GM12878 (cell line): ENCODE results near the gene EPB41L2. TPM values are rescaled to one million over a fixed set of nuclear protein-coding genes. Genes with fewer than 3 reads are reported as not detected.
"Not testable (repeated sequence)": the region's sequence is repeated elsewhere in the genome, so short reads cannot be mapped to it uniquely, and the experiment has no call there.

Source experiments
- ATAC-seq: fragments of 200-7000 bp; cut with Tn5 transposase; 3 replicates; pipeline ENCODE4 v1.9.1; 2020; ENCODE audit warnings: mild to moderate bottlenecking, moderate library complexity
- BruUV-seq: library from RNA; stranded (reverse); fragments of 400-500 nt; replicated peaks from 2 replicates; lab custom pipeline; 2021; lab: Mats Ljungman, UMichigan
- CTCF ChIA-PET: fragments of 300-600 bp; sonication (Branson Sonifier 250); formaldehyde crosslinking; extraction: SDS; loops from one replicate; lab custom pipeline; 2021; ENCODE audit warnings: inconsistent platforms; lab: Yijun Ruan, JAX
- POLR2A ChIA-PET: fragments of 350-600 bp; formaldehyde crosslinking; extraction: SDS; loops from one replicate; lab custom pipeline; 2021; ENCODE audit warnings: inconsistent platforms; lab: Charles Lee
- RAD21 ChIA-PET: fragments of 300-600 bp; sonication (Branson Sonifier 250); formaldehyde crosslinking; loops from one replicate; lab custom pipeline; 2023; ENCODE audit warnings: antibody characterized with exemption; ENCODE audit not compliant: unreplicated experiment; lab: Charles Lee
- SMC1A ChIA-PET: fragments of 300-600 bp; sonication (Branson Sonifier 250); formaldehyde crosslinking; loops from one replicate; lab custom pipeline; 2023; ENCODE audit not compliant: unreplicated experiment, uncharacterized antibody; lab: Charles Lee
- DNase-seq: peaks from one replicate; pipeline ENCODE4 v3.0.0-alpha.2; 2011; ENCODE audit warnings: low read depth, low spot score
- FAIRE-seq: peaks from 3 replicates; lab custom pipeline; 2011; peaks lifted over from hg19 to GRCh38; lab: Jason Lieb, UNC
- H2AFZ ChIP-seq: 2 replicates; pipeline ENCODE4 v1.6.0; 2011; ENCODE audit warnings: low read depth, low read length, control low read depth; ENCODE audit not compliant: control insufficient read depth
- H3K27ac ChIP-seq: 2 replicates; pipeline ENCODE4 v1.5.1; 2011; ENCODE audit warnings: control low read depth; ENCODE audit not compliant: control insufficient read depth, insufficient read depth
- H3K27me3 ChIP-seq, 2 experiments: replicated peaks in 1 of 2; 2 replicates each; pipeline versions ENCODE4 v1.6.0 to v1.6.1; 2011; ENCODE audit warnings: low read length in 1 of 2; ENCODE audit not compliant: control insufficient read depth in 2 of 2, insufficient read depth in 2 of 2
- H3K36me3 ChIP-seq, 2 experiments: 2 replicates each; pipeline ENCODE4 v1.5.1; 2011; ENCODE audit warnings: low read length in 1 of 2; ENCODE audit not compliant: control insufficient read depth in 2 of 2, insufficient read depth in 2 of 2
- H3K4me1 ChIP-seq: 2 replicates; pipeline ENCODE4 v1.6.1; 2011; ENCODE audit warnings: mild to moderate bottlenecking, low read length, moderate library complexity, mixed read lengths; ENCODE audit not compliant: control insufficient read depth, insufficient read depth
- H3K4me2 ChIP-seq: 2 replicates; pipeline ENCODE4 v1.6.0; 2011; ENCODE audit warnings: control low read depth; ENCODE audit not compliant: control insufficient read depth, insufficient read depth
- H3K4me3 ChIP-seq: fragments of 200-600 bp; sonication (generic); 2 replicates; pipeline ENCODE4 v1.5.1; 2016
- H3K79me2 ChIP-seq: 2 replicates; pipeline ENCODE4 v1.6.0; 2011; ENCODE audit warnings: low read length; ENCODE audit not compliant: control insufficient read depth, insufficient read depth
- H3K9ac ChIP-seq: 2 replicates; pipeline ENCODE4 v1.8.0; 2011; ENCODE audit warnings: low read length, control low read depth, mixed read lengths; ENCODE audit not compliant: control insufficient read depth, insufficient read depth
- H3K9me3 ChIP-seq: replicated peaks from 3 replicates; pipeline ENCODE4 v1.5.1; 2011; ENCODE audit warnings: mild to moderate bottlenecking, low read length; ENCODE audit not compliant: control insufficient read depth, insufficient read depth
- H4K20me1 ChIP-seq: 2 replicates; pipeline ENCODE4 v1.6.0; 2011; ENCODE audit not compliant: control insufficient read depth, insufficient read depth
- CBX5 ChIP-seq: sonication (generic); IDR thresholded peaks from 2 replicates; pipeline ENCODE4 v1.6.1; 2016; ENCODE audit warnings: low read depth, moderate library complexity, mild to moderate bottlenecking, inconsistent platforms
- NFXL1 ChIP-seq: fragments of 450-650 bp; IDR thresholded peaks from 2 replicates; pipeline ENCODE4 v1.6.1; 2017; ENCODE audit warnings: antibody characterized with exemption, mild to moderate bottlenecking, borderline replicate concordance
- WGBS: methylation state at CpG from one replicate; pipeline ENCODE4 v1.1.6; 2016; ENCODE audit warnings: low lambda C conversion rate; ENCODE audit not compliant: insufficient replicate concordance, insufficient coverage; ENCODE audit errors: missing lambda C conversion rate; 5-methylcytosine and 5-hydroxymethylcytosine counted together
- in situ Hi-C: fragments of 300-500 bp; cut with MboI; formaldehyde crosslinking; loops from 9 replicates; pipeline ENCODE4 v1.14.3; 2018; ENCODE audit warnings: mixed read lengths
- intact Hi-C: fragments of 100-400 bp; cut with micrococcal nuclease; formaldehyde crosslinking; loops from one replicate; pipeline ENCODE4 v1.14.2; 2022; ENCODE audit not compliant: unreplicated experiment
- polyA plus RNA-seq, 11 experiments: library from polyadenylated mRNA; depleted of rRNA in 4 of 11; unstranded in 6 of 11; stranded (reverse) in 5 of 11; fragments of >200 nt; fragmentation: Nextera tagmentation in 4 of 11; fragmentation: Illumina TruSeq in 1 of 11; extraction: Ambion mirVana in 4 of 11; extraction: Trizol in 1 of 11; gene quantifications; 1 replicate in 1 of 11; 2 replicates in 10 of 11; pipeline versions ENCODE4 v1.2.1 to v1.2.3, GENCODE V29; 2011 to 2016; ENCODE audit warnings: inconsistent platforms in 2 of 11, missing spikeins in 2 of 11, low read depth in 1 of 11
- total RNA-seq, 4 experiments: library from RNA; depleted of rRNA in 3 of 4; stranded (reverse); fragments of >200 nt in 3 of 4; fragmentation: Illumina TruSeq in 1 of 4; extraction: Trizol in 1 of 4; gene quantifications; 2 replicates each; pipeline versions ENCODE4 v1.2.1 to v1.2.3, GENCODE V29; 2013 to 2021

EPB41L2 gene
- total and polyA plus RNA-seq, 10 of the 15 experiments (the other 5 are each of a cell fraction or from before 2014, with no cell fraction given), result 7.4 to 41.6 (median 19.0) TPM

- no peaks in the 10 kb centered on the region for H3K4me1 ChIP-seq
- intact Hi-C loops (no loop called here), in situ Hi-C loops (no loop called here)
- ATAC-seq (no peak), DNase-seq (no peak), FAIRE-seq (no peak)
- ChIA-PET CTCF (interaction anchor here (0.7 to 1.2 kb wide), 2 partner anchors 199 to 208 kb away, joined by 3 read pairs; no protein-coding TSS in a partner anchor), RAD21 (no interaction called here), SMC1A (no interaction called here), POLR2A (no interaction called here)
- 88% methylated on average over 1 of the region's 1 CpG for WGBS
- TF ChIP-seq NFXL1 (no peak), CBX5 (peak; percentile 85; the same call in 1 of the 2 replicates)
- no peaks in the 10 kb centered on the region for H3K79me2 ChIP-seq
- no peaks in the 10 kb centered on the region for H3K27me3 ChIP-seq
- H3K36me3 ChIP-seq, result no peaks in the 10 kb centered on the region
- H3K4me2 ChIP-seq, result no peak overlapping the region
- no peak overlapping the region for H3K4me3 ChIP-seq
- H2AFZ ChIP-seq, result no peak overlapping the region
- no TSS peak for BruUV-seq
- H3K27ac ChIP-seq, result no peak overlapping the region
- H4K20me1 ChIP-seq, result no peaks in the 10 kb centered on the region
- H3K9me3 ChIP-seq, result peaks cover 4% of the 10 kb centered on the region; the same call in 2 of the 3 replicates
- H3K9ac ChIP-seq, result no peak overlapping the region
Observed at GRCh38 chr6:131093334-131093733, 30.3 kb upstream of the EPB41L2 start.

DNA sequence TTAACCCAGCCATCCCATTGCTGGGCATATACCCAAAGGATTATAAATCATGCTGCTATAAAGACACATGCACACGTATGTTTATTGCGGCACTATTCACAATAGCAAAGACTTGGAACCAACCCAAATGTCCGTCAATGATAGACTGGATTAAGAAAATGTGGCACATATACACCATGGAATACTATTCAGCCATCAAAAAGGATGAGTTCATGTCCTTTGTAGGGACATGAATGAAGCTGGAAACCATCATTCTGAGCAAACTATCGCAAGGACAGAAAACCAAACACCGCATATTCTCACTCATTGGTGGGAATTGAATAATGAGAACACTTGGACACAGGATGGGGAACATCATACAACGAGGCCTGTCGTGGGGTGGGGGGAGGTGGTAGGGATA lies 28.9 kb upstream of the EPB41L2 start:
- intact Hi-C loops, ATAC-seq, H3K9me3 ChIP-seq, H4K20me1 ChIP-seq, POLR2A ChIA-PET, SMC1A ChIA-PET, DNase-seq, H3K27me3 ChIP-seq, H3K4me3 ChIP-seq, H3K27ac ChIP-seq, H3K36me3 ChIP-seq, BruUV-seq, H2AFZ ChIP-seq, H3K9ac ChIP-seq, H3K79me2 ChIP-seq, RAD21 ChIA-PET, in situ Hi-C loops, FAIRE-seq, H3K4me2 ChIP-seq, CTCF ChIA-PET, H3K4me1 ChIP-seq: not testable (repeated sequence)
- WGBS, result 70% methylated on average over 7 of the region's 7 CpGs
